IMR-90 (cell line): ENCODE results near the gene KCNA10. TPM values are rescaled to one million over a fixed set of nuclear protein-coding genes. Genes with fewer than 3 reads are reported as not detected.

Experiments used
- ATAC-seq: fragments of 200-7000 bp; cut with Tn5 transposase; 2 replicates; pipeline ENCODE4 v1.9.1; 2020; ENCODE audit warnings: low read depth, mild to moderate bottlenecking, moderate library complexity
- BruUV-seq: library from RNA; stranded (reverse); fragments of 400-500 nt; replicated peaks from 2 replicates; lab custom pipeline; 2021; lab: Mats Ljungman, UMichigan
- CTCF ChIA-PET: fragments of 300-600 bp; formaldehyde crosslinking; extraction: SDS; loops from one replicate; lab custom pipeline; 2021; ENCODE audit warnings: antibody characterized with exemption; lab: Yijun Ruan, JAX
- POLR2A ChIA-PET: fragments of 300-600 bp; sonication (Branson Sonifier 250); formaldehyde crosslinking; loops from one replicate; lab custom pipeline; 2022; ENCODE audit warnings: antibody characterized with exemption; ENCODE audit not compliant: unreplicated experiment; lab: Charles Lee
- DNase-seq: peaks from one replicate; pipeline ENCODE4 v3.0.0; 2013
- H2AFZ ChIP-seq: replicated peaks from 2 replicates; pipeline ENCODE3; 2013; ENCODE audit warnings: low read length, mild to moderate bottlenecking; ENCODE audit not compliant: poor library complexity
- H2AK5ac ChIP-seq: 2 replicates; pipeline ENCODE4 v1.6.1; 2013; ENCODE audit warnings: low read depth, low read length, inconsistent platforms
- H2AK9ac ChIP-seq: replicated peaks from 2 replicates; pipeline ENCODE3; 2013; ENCODE audit warnings: mild to moderate bottlenecking, low read depth, low read length, moderate library complexity; ENCODE audit not compliant: poor library complexity
- H2BK120ac ChIP-seq: 2 replicates; pipeline ENCODE4 v1.6.1; 2013; ENCODE audit warnings: low read depth, low read length, inconsistent platforms
- H2BK15ac ChIP-seq: 3 replicates; pipeline ENCODE4 v1.6.1; 2013; ENCODE audit warnings: low read depth, low read length, inconsistent platforms
- H2BK20ac ChIP-seq: 2 replicates; pipeline ENCODE4 v1.6.1; 2013; ENCODE audit warnings: low read depth, mild to moderate bottlenecking, inconsistent platforms, low read length, moderate library complexity
- H2BK5ac ChIP-seq: 2 replicates; pipeline ENCODE4 v1.6.1; 2013; ENCODE audit warnings: mild to moderate bottlenecking, low read depth, low read length, inconsistent platforms; ENCODE audit not compliant: poor library complexity, severe bottlenecking
- H3K14ac ChIP-seq: replicated peaks from 2 replicates; pipeline ENCODE4 v1.6.1; 2013; ENCODE audit warnings: low read depth, low read length, inconsistent platforms
- H3K18ac ChIP-seq: 2 replicates; pipeline ENCODE4 v1.6.1; 2013; ENCODE audit warnings: low read depth, low read length, control low read depth
- H3K23ac ChIP-seq: 2 replicates; pipeline ENCODE4 v1.6.1; 2013; ENCODE audit warnings: low read depth, low read length, inconsistent platforms
- H3K27ac ChIP-seq: 2 replicates; pipeline ENCODE4 v1.5.1; 2013; ENCODE audit warnings: mild to moderate bottlenecking, control low read depth, low read length; ENCODE audit not compliant: insufficient read depth
- H3K27me3 ChIP-seq: 2 replicates; pipeline ENCODE4 v1.6.1; 2013; ENCODE audit warnings: low read length; ENCODE audit not compliant: control insufficient read depth, insufficient read depth
- H3K36me3 ChIP-seq: 2 replicates; pipeline ENCODE4 v1.6.1; 2013; ENCODE audit warnings: low read length, mixed read lengths; ENCODE audit not compliant: control insufficient read depth, insufficient read depth
- H3K4ac ChIP-seq: 2 replicates; pipeline ENCODE4 v1.6.1; 2013; ENCODE audit warnings: low read depth, low read length, inconsistent platforms
- H3K4me1 ChIP-seq: 2 replicates; pipeline ENCODE4 v1.6.1; 2013; ENCODE audit warnings: low read length, mixed read lengths; ENCODE audit not compliant: control insufficient read depth, insufficient read depth
- H3K4me2 ChIP-seq: 2 replicates; pipeline ENCODE4 v1.6.1; 2013; ENCODE audit warnings: low read depth, mild to moderate bottlenecking, control low read depth, low read length, moderate library complexity
- H3K4me3 ChIP-seq: 2 replicates; pipeline ENCODE4 v1.5.1; 2013; ENCODE audit warnings: low read depth, mild to moderate bottlenecking, control low read depth, low read length, moderate library complexity; ENCODE audit not compliant: insufficient read depth
- H3K56ac ChIP-seq: 2 replicates; pipeline ENCODE4 v1.6.1; 2013; ENCODE audit warnings: low read length, inconsistent platforms; ENCODE audit not compliant: insufficient read depth; ENCODE audit errors: extremely low read depth
- H3K79me1 ChIP-seq, 2 experiments: 2 replicates each; pipeline ENCODE4 v1.6.1; 2013; ENCODE audit warnings: low read length in 2 of 2, inconsistent platforms in 1 of 2, low read depth in 1 of 2
- H3K9ac ChIP-seq: 2 replicates; pipeline ENCODE4 v1.6.1; 2013; ENCODE audit warnings: low read depth, low read length, control low read depth
- H3K9me1 ChIP-seq: 2 replicates; pipeline ENCODE4 v1.6.1; 2013; ENCODE audit warnings: low read length, inconsistent platforms; ENCODE audit not compliant: insufficient read depth
- H3K9me3 ChIP-seq: 2 replicates; pipeline ENCODE4 v1.6.1; 2013; ENCODE audit warnings: low read length; ENCODE audit not compliant: control insufficient read depth, insufficient read depth
- H4K20me1 ChIP-seq: 2 replicates; pipeline ENCODE4 v1.6.1; 2013; ENCODE audit warnings: low read length, inconsistent platforms; ENCODE audit not compliant: insufficient read depth
- H4K5ac ChIP-seq: 2 replicates; pipeline ENCODE4 v1.6.1; 2013; ENCODE audit warnings: mild to moderate bottlenecking, low read depth, low read length, control low read depth
- H4K8ac ChIP-seq, 2 experiments: 2 replicates each; pipeline ENCODE4 v1.6.1; 2013; ENCODE audit warnings: low read depth in 2 of 2, low read length in 2 of 2, control low read depth in 1 of 2, inconsistent platforms in 1 of 2
- H4K91ac ChIP-seq: 2 replicates; pipeline ENCODE4 v1.6.1; 2013; ENCODE audit warnings: low read depth, low read length, inconsistent platforms; ENCODE audit not compliant: insufficient read depth
- CEBPB ChIP-seq: IDR thresholded peaks from 2 replicates; pipeline ENCODE4 v1.6.1; 2012; ENCODE audit warnings: low read depth, low read length, improper control_type of control experiment
- CTCF ChIP-seq: conservative IDR thresholded peaks from 2 replicates; pipeline ENCODE4 v1.5.1; 2012; ENCODE audit warnings: mild to moderate bottlenecking, low read depth, low read length, improper control_type of control experiment
- MAZ ChIP-seq: IDR thresholded peaks from 2 replicates; pipeline ENCODE4 v1.6.1; 2012; ENCODE audit warnings: low read depth, mild to moderate bottlenecking, low read length, improper control_type of control experiment, moderate library complexity, borderline replicate concordance
- MXI1 ChIP-seq: IDR thresholded peaks from 2 replicates; pipeline ENCODE4 v1.6.1; 2012; ENCODE audit warnings: low read depth, mild to moderate bottlenecking, low read length, moderate library complexity, borderline replicate concordance
- NFE2L2 ChIP-seq: fragments of 150-350 bp; IDR thresholded peaks from 2 replicates; pipeline ENCODE4 v1.6.1; 2016; ENCODE audit warnings: low read depth, mild to moderate bottlenecking, low read length
- RAD21 ChIP-seq: IDR thresholded peaks from 2 replicates; pipeline ENCODE4 v1.6.1; 2012; ENCODE audit warnings: low read length, improper control_type of control experiment
- RCOR1 ChIP-seq: IDR thresholded peaks from 2 replicates; pipeline ENCODE4 v1.6.1; 2012; ENCODE audit warnings: mild to moderate bottlenecking, low read length, improper control_type of control experiment; ENCODE audit not compliant: insufficient replicate concordance
- RFX5 ChIP-seq: IDR thresholded peaks from 2 replicates; pipeline ENCODE4 v1.8.0; 2012; ENCODE audit warnings: low read depth, mild to moderate bottlenecking, low read length, moderate library complexity
- SMC3 ChIP-seq: fragments of 150-350 bp; IDR thresholded peaks from 2 replicates; pipeline ENCODE4 v1.6.1; 2016; ENCODE audit warnings: low read depth, mild to moderate bottlenecking, antibody characterized with exemption, low read length, moderate library complexity
- WGBS, 2 experiments: methylation state at CpG; one replicate each; pipeline versions ENCODE4 v1.1.5 to v1.1.7; 2013; ENCODE audit warnings: missing lambda C conversion rate in 2 of 2; ENCODE audit not compliant: insufficient read length in 1 of 2; ENCODE audit errors: extremely low coverage in 2 of 2; 5-methylcytosine and 5-hydroxymethylcytosine counted together
- dilution Hi-C: fragments of 300-500 bp; cut with HindIII; formaldehyde crosslinking; loops from one replicate; pipeline ENCODE4 v1.14.3; 2018; ENCODE audit warnings: low sequenced_read_pairs; ENCODE audit not compliant: unreplicated experiment
- in situ Hi-C: fragments of 300-500 bp; cut with MboI; formaldehyde crosslinking; loops from 3 replicates; pipeline ENCODE4 v1.14.3; 2019; ENCODE audit warnings: low sequenced_read_pairs, inconsistent platforms, mixed read lengths
- intact Hi-C: fragments of 100-400 bp; cut with micrococcal nuclease; formaldehyde crosslinking; loops from 2 replicates; pipeline ENCODE4 v1.10.0; 2022
- polyA plus RNA-seq, 3 experiments: library from polyadenylated mRNA; depleted of rRNA; stranded (reverse); fragments of >200 nt; gene quantifications; 2 replicates each; pipeline ENCODE4 v1.2.3, GENCODE V29; 2012; ENCODE audit warnings: low replicate concordance in 1 of 3
- total RNA-seq: library from RNA; depleted of rRNA; stranded (reverse); fragments of >200 nt; gene quantifications from 2 replicates; pipeline ENCODE4 v1.2.3, GENCODE V29; 2012

KCNA10 gene
- total and polyA plus RNA-seq, 2 of the 4 experiments (the other 2 are of a cell fraction), result not detected

- BruUV-seq, result no TSS peak
- ChIA-PET POLR2A (no interaction called here), CTCF (no interaction called here)
- no peak overlapping the region for H3K14ac ChIP-seq
- dilution Hi-C loops, result no loop called here
- in situ Hi-C loops, result no loop called here
- no peak overlapping the region for H2AK5ac ChIP-seq
- no peak overlapping the region for H4K91ac ChIP-seq
- WGBS, 2 experiments, result 86% methylated on average over 4 of the region's 12 CpGs; no CpG with 5 or more reads in 1 of the 2 experiments
- no peak overlapping the region for H2BK20ac ChIP-seq
- intact Hi-C loops, result no loop called here
- H4K5ac ChIP-seq, result no peak overlapping the region
- H2BK120ac ChIP-seq, result no peak overlapping the region
- H3K27me3 ChIP-seq, result peaks cover 11% of the 10 kb centered on the region
- no peak overlapping the region for H3K4me2 ChIP-seq
- H3K9ac ChIP-seq, result no peak overlapping the region
- no peak overlapping the region for H2AK9ac ChIP-seq
- no peaks in the 10 kb centered on the region for H3K36me3 ChIP-seq
- ATAC-seq (no peak), DNase-seq (no peak)
- no peaks in the 10 kb centered on the region for H3K9me3 ChIP-seq
- H4K8ac ChIP-seq, result no peak overlapping the region
- H3K27ac ChIP-seq, result no peak overlapping the region
- H3K4me3 ChIP-seq, result no peak overlapping the region
- TF ChIP-seq CEBPB (no peak), RAD21 (no peak), MAZ (no peak), RCOR1 (no peak), NFE2L2 (no peak), CTCF (no peak), RFX5 (no peak), MXI1 (no peak), SMC3 (no peak)
- H2BK15ac ChIP-seq, result no peak overlapping the region
- H3K18ac ChIP-seq, result no peak overlapping the region
- H3K56ac ChIP-seq, result no peak overlapping the region
- no peak overlapping the region for H3K4ac ChIP-seq
- H2BK5ac ChIP-seq, result no peak overlapping the region
- H3K9me1 ChIP-seq, result no peaks in the 10 kb centered on the region
- H3K4me1 ChIP-seq, result no peaks in the 10 kb centered on the region
- H2AFZ ChIP-seq, result no peak overlapping the region
- H3K23ac ChIP-seq, result no peak overlapping the region
- no peaks in the 10 kb centered on the region for H3K79me1 ChIP-seq
- no peaks in the 10 kb centered on the region for H4K20me1 ChIP-seq
Observed at GRCh38 chr1:110488161-110488560, 30.8 kb downstream of the KCNA10 start.
